AG09309 (cell line): Measurements from ENCODE around the gene EXOSC10.

Source experiments
- DNase-seq: peaks from one replicate; pipeline ENCODE4 v3.0.0-alpha.2; 2010; ENCODE audit warnings: low read depth
- H3K4me3 ChIP-seq: 2 replicates; pipeline ENCODE4 v1.5.1; 2011; ENCODE audit warnings: mild to moderate bottlenecking, low read depth, low read length, moderate library complexity; ENCODE audit not compliant: control insufficient read depth
- TF ChIP-seq, protein P1 (sequence below): IDR thresholded peaks from 2 replicates; pipeline ENCODE4 v1.5.1; 2011; ENCODE audit warnings: mild to moderate bottlenecking, low read depth, low read length, inconsistent platforms; ENCODE audit not compliant: insufficient read depth, control insufficient read depth; ENCODE audit errors: missing control alignments

Gene EXOSC10

DNA sequence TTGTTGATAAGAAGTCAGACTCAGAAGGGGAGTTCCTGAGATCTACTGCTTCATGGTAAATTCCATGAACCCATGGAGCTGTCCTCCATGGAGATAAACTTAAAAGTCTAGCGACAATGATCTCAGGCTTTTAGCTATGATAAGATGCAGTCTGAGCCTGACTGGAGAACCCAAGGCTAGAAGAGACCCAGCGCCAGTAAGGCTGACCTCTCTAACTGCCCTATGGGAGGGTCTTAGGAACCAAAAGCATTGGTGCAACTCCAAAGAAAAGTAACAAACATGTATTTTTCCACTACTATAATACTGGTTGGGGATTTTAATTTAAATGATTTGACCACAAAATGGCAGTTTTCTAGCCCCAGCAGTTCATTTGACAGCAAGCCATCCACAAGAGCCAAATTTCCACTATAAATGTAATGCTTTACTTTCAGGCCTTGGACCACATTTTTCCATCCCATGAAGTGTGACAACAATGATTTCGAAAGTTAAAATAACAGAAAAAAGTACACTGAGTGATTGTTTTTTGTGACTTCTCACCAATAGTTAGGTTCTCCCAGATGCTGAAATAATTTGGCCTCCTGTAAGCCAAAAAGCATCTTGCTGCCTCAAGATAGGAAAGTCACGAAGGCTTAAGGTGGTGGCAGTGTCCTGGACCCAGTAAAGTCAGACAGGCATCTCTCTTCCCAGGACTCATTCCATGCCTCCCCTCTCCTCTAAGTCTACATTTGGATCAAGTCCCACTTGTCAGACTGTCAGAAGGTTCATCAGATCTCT, 43.1 kb upstream of the EXOSC10 start:
- no peak for DNase-seq
- H3K4me3 ChIP-seq, result no peak overlapping the region
- TF ChIP-seq, protein P1, sequence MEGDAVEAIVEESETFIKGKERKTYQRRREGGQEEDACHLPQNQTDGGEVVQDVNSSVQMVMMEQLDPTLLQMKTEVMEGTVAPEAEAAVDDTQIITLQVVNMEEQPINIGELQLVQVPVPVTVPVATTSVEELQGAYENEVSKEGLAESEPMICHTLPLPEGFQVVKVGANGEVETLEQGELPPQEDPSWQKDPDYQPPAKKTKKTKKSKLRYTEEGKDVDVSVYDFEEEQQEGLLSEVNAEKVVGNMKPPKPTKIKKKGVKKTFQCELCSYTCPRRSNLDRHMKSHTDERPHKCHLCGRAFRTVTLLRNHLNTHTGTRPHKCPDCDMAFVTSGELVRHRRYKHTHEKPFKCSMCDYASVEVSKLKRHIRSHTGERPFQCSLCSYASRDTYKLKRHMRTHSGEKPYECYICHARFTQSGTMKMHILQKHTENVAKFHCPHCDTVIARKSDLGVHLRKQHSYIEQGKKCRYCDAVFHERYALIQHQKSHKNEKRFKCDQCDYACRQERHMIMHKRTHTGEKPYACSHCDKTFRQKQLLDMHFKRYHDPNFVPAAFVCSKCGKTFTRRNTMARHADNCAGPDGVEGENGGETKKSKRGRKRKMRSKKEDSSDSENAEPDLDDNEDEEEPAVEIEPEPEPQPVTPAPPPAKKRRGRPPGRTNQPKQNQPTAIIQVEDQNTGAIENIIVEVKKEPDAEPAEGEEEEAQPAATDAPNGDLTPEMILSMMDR, result no peak

DNA sequence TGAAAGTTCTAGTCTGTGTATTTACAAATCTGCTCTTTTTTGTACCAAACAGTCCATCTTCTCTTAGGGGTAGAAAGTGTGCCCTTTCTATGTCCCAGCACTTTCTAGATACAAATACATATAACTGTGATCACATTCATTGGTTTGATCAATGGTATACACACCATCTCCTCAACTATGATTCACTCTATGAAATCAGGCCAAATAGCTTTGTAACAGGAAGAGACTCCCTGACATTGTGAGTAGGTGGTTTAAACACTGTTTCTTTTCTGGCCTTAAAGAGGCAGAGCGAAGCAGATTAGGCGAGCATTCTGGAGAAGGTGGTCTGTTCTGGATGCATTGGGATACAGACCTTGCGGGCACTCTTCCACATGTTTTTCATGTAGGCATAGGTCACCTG, 39.3 kb upstream of the EXOSC10 start:
- no peak overlapping the region for H3K4me3 ChIP-seq
- DNase-seq, result no peak
- TF ChIP-seq, protein P1, result no peak

DNA sequence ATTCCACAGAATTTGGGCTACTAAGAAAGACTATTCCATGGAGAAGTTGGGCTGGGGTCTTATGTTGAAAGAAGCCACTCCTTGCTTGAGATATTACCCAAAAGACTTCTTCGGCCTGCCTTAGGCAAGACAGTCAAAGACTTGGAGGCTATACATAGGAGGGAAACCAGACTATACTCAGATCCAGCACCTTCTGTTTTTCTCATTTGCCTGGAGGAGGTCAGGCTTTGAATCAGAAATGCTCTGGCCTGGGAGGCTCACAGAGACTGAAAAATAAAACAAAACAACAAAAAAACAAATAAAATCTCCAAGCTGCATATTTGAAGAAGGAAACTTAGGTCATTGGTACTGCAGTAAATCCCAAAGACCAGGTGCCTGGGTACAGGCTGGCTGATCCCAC, 38.4 kb upstream of the EXOSC10 start:
- DNase-seq, result no peak
- no peak overlapping the region for H3K4me3 ChIP-seq
- TF ChIP-seq, protein P1, result no peak

DNA sequence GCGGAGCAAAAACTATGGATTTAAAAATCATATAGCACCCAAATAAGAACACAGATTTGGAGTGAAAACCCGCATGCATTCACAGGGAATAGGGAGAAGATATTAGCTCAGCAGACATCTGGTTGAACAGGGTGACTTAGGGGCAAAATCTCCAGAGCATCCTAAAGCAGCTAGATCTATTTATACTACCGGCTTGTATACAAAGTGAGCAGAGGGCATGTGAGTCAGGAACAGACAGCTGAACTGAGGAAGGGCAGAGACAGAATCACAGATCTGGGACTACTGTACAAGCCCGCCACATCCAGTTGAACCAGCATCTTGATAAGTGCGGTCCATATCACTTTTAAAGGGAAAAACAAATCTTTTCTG, 35.2 kb upstream of the EXOSC10 start:
- H3K4me3 ChIP-seq, result no peak overlapping the region
- TF ChIP-seq, protein P1, result no peak
- DNase-seq, result no peak

DNA sequence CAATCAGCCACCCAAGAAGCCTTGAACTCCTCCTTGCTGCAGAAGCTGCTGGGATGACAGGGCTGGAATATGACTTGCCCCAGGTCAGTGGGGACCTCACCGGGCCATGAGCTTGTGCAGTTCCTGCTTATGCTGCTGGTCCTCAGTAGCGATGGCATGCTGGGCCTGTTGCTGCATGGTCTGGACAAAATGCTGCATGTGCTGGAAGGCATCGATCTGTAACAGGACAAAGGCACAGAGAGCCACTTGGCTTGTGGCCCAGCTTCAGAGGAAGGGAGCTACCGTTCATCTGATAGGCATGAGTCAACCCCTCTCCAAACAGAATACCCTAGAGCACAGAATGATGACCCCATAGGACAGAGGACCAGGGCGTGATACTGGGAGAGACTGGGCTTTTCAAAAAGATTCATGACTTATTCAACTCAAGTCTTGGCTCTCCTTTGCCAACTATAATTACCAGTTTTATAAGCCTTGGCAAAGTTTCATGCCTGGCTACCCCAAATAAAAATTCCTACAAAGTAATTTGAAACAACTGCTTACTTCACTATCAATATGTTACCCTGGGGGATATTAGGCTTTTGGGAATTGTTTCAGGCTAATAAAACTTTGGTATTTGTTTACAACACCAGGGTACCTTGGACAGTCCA, 34.7 kb upstream of the EXOSC10 start:
- DNase-seq, result peak; percentile 68
- TF ChIP-seq, protein P1, result no peak
- H3K4me3 ChIP-seq, result no peak overlapping the region

DNA sequence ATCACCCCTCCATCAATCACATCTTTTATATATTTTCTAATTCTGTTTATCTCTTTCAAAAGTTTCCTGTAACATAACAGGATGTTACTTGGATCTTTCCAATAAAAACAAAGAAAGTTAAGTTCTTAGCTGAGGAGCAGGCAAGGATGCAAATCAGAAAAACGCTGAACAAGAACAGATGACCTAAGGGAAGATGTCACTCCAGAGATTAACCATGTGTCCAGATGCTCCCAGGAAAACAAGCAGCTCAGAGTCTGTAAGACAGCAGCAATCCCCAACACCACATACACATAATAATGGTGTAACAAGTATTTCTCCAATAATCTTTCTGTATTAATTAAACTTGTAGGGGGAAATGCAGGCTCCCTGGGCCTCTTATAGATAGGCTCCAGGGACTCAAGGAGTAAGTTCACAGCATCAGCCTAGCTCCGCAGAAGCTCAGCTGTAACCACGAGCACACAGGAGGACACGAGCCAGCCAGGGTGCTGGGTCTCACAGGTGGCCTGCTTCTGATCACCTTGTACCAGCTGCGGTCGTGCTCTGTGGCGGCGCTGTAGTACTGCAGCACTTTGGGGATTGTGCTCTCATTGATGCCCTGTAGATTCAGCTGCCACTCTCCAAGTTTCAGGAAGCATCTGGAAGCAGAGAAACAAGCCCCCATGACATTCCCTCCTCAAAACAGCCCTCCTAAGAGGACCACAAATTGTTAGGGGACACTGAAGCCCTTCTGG, 33.1 kb upstream of the EXOSC10 start:
- no peak overlapping the region for H3K4me3 ChIP-seq
- no peak for DNase-seq
- TF ChIP-seq, protein P1, result no peak
